Tibial nerve (tissue), 4 donors: ENCODE results near the gene PABPC3.

Experiments used
- EP300 ChIP-seq, 2 donors: sonication (generic); formaldehyde crosslinking; IDR thresholded peaks; one replicate each; pipeline ENCODE4 v1.6.1; 2017; ENCODE audit warnings: antibody characterized with exemption in 2 of 2, mild to moderate bottlenecking in 1 of 2
- POLR2A ChIP-seq, 2 donors: fragments of 450-650 bp; IDR thresholded peaks; one replicate each; pipeline ENCODE4 v1.6.1; 2017; ENCODE audit warnings: antibody characterized with exemption in 2 of 2, mild to moderate bottlenecking in 2 of 2, moderate library complexity in 2 of 2
- TF ChIP-seq, protein P1 (sequence below), 5 experiments: fragments of 200-600 bp in 3 of 5; fragments of 450-650 bp in 2 of 5; sonication (generic) in 3 of 5; IDR thresholded peaks; one replicate each; pipeline ENCODE4 v1.5.1; 2016 to 2019; ENCODE audit warnings: antibody characterized with exemption in 5 of 5, mild to moderate bottlenecking in 3 of 5, moderate library complexity in 2 of 5

DNA sequence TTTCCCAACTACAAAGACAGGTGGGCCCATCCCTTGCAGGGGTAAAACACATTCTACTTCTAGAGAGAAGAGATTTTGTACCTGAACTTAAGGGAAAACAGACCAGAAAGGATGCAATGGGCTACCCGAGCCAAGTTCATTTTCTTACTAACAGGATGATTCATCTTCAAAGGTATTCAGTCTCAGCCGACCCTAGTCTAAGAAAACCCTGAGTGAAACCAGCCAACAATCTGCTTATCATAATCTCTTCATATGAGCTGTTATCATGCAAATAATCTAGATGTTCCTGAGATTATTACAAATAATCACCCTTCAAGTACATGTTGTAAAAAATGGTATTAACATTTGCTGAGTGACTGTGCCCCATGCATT, 15.6 kb downstream of the PABPC3 start:
- no peak for TF ChIP-seq POLR2A (IDR thresholded peaks at IDR 0.05)
- TF ChIP-seq, protein P1, sequence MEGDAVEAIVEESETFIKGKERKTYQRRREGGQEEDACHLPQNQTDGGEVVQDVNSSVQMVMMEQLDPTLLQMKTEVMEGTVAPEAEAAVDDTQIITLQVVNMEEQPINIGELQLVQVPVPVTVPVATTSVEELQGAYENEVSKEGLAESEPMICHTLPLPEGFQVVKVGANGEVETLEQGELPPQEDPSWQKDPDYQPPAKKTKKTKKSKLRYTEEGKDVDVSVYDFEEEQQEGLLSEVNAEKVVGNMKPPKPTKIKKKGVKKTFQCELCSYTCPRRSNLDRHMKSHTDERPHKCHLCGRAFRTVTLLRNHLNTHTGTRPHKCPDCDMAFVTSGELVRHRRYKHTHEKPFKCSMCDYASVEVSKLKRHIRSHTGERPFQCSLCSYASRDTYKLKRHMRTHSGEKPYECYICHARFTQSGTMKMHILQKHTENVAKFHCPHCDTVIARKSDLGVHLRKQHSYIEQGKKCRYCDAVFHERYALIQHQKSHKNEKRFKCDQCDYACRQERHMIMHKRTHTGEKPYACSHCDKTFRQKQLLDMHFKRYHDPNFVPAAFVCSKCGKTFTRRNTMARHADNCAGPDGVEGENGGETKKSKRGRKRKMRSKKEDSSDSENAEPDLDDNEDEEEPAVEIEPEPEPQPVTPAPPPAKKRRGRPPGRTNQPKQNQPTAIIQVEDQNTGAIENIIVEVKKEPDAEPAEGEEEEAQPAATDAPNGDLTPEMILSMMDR (IDR thresholded peaks at IDR 0.05) = no peak
- TF ChIP-seq EP300 (IDR thresholded peaks at IDR 0.05) = no peak
